GM23248 (cell line): ENCODE measurements around the gene ERCC1.

ENCODE experiments used
- EZH2 ChIP-seq: fragments of 200-600 bp; sonication (generic); IDR thresholded peaks from 2 replicates; pipeline ENCODE4 v1.6.1; 2018; ENCODE audit warnings: antibody characterized with exemption, mild to moderate bottlenecking; ENCODE audit not compliant: insufficient read depth, poor library complexity, severe bottlenecking
- EZH2phosphoT487 ChIP-seq: fragments of 200-600 bp; sonication (generic); IDR thresholded peaks from 2 replicates; pipeline ENCODE4 v1.6.1; 2018; ENCODE audit warnings: antibody characterized with exemption, moderate library complexity, mild to moderate bottlenecking, low read depth; ENCODE audit not compliant: insufficient read depth

DNA sequence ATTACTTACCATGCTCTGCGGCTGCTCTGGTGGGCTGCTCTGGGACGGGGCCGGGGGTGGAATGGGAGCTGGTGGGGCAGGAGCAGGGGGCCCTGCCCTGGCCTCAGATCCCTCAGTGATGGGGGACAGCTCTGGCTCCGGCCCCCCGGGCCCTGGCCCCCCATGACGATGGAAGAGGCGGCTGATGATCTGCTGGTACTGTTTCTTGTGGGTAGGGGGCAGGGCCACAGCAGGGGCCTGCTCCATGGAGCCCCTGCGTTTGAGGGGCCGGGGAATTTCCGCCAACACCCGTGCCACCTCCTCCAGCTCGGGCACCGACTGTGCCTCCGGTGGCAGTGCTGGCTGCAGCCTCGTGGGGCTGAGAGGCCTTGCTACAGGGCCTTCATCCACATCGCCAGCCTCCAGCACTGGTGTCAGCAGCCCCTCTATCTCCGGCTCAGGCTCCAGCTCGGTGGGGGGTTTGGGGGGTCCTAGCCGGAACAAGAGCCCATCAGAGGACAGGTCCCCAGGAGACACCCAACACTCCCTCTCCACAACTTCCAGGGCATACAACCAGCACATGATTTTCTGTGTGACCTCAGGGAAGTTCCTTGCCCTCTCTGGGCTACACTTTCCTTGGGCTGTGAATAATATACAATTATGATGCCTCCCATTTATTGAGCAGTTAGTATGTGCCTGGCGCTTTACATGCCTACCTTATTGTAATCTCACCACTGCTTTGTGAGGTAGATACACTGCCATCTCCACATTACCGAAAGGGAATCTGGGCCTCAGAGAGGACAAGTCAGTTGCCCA lies 31.6 kb downstream of the ERCC1 start:
- TF ChIP-seq EZH2 (no peak), EZH2phosphoT487 (no peak)
